WERI-Rb-1 (cell line): ENCODE results near the gene AHI1.

Experiments used
- DNase-seq: peaks from one replicate; pipeline ENCODE4 v3.0.0-alpha.2; 2020
- H3K27ac ChIP-seq: fragments of 250-450 bp; sonication (Bioruptor Pico); 2 replicates; pipeline ENCODE4 v1.5.1; 2020; ENCODE audit warnings: mild to moderate bottlenecking, moderate library complexity
- H3K27me3 ChIP-seq: fragments of 250-450 bp; sonication (Bioruptor Pico); 2 replicates; pipeline ENCODE4 v1.5.1; 2021; ENCODE audit warnings: mild to moderate bottlenecking, low read depth, moderate library complexity; ENCODE audit not compliant: insufficient read depth, severe bottlenecking
- H3K36me3 ChIP-seq: fragments of 250-450 bp; sonication (Bioruptor Pico); 2 replicates; pipeline ENCODE4 v1.5.1; 2020; ENCODE audit warnings: mild to moderate bottlenecking, moderate library complexity
- H3K4me3 ChIP-seq: 2 replicates; pipeline ENCODE4 v1.5.1; 2011; ENCODE audit warnings: low read depth, mild to moderate bottlenecking, control low read depth, low read length
- H3K9me3 ChIP-seq: fragments of 250-450 bp; sonication (Bioruptor Pico); 2 replicates; pipeline ENCODE4 v1.5.1; 2021; ENCODE audit warnings: mild to moderate bottlenecking, moderate library complexity; ENCODE audit not compliant: severe bottlenecking
- CTCF ChIP-seq: IDR thresholded peaks from 2 replicates; pipeline ENCODE4 v1.5.1; 2011; ENCODE audit warnings: low read depth, mild to moderate bottlenecking, control low read depth, inconsistent platforms, low read length

AHI1 gene

GRCh38 chr6:135439549-135439948 is 58.0 kb downstream of the AHI1 start:
- H3K27me3 ChIP-seq: no peaks in the 10 kb centered on the region
- H3K9me3 ChIP-seq: no peaks in the 10 kb centered on the region
- peaks cover 46% of the 10 kb centered on the region for H3K36me3 ChIP-seq
- DNase-seq: no peak
- no peak overlapping the region for H3K4me3 ChIP-seq
- H3K27ac ChIP-seq: no peak overlapping the region
- TF ChIP-seq CTCF: no peak

DNA sequence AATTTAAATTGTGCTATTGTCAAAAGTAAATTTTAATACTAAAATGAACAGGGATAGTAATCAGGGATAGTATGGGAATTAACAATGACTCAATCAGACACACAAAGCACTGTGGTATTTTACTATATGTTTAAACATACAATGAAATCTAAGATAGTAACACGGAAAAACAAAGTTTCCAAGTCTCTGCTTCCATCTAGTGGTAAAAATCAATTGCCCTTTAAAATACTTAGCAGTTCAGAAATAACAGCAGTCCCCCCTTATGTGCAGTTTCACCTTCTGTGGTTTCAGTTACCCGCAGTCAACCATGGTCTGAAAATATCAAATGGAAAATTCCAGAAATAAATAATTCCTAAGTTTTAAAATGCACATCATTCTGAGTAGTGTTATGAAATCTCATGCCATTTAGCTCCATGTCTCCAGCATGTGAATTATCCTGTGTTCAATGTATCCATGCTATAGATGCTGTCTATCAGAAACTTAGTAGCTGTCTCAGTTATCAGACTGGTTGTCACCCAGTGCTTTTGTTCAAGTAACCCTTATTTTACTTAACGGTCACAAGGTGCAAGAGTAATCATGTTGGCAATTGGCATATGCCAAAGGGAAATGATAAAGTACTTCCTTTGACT is 58.5 kb downstream of the AHI1 start:
- H3K36me3 ChIP-seq: peaks cover 43% of the 10 kb centered on the region

DNA sequence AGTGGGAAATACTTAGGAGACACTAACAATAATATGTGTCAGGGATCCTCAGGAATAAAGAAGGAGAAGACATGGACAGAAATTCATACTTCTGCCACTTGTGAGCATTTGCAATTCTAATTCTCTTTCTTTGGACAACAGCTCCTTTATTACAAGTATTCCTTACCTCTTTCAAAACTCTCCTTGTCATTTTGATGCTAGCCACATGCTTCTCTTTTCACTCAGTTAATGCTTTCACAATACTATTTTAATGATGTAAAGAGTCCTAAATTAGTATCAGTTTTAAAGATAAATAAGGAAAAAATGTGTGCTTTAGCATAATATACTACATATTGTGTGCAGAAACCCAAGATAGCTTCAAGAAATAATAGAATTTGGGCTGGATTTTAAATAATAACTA is 62.5 kb downstream of the AHI1 start:
- DNase-seq: no peak
- Histone ChIP-seq H3K27ac (no peak overlapping the region), H3K27me3 (no peaks in the 10 kb centered on the region), H3K9me3 (no peaks in the 10 kb centered on the region), H3K4me3 (no peak overlapping the region), H3K36me3 (peaks cover 37% of the 10 kb centered on the region)
- no peak for TF ChIP-seq CTCF

More for the DNA sequence above, 58.5 kb downstream of the AHI1 start:
- no peaks in the 10 kb centered on the region for H3K27me3 ChIP-seq
- no peak overlapping the region for H3K27ac ChIP-seq
- no peaks in the 10 kb centered on the region for H3K9me3 ChIP-seq
- DNase-seq: no peak
- no peak overlapping the region for H3K4me3 ChIP-seq
- 0 out of 2 replicates have a peak, but pooled peaks have one; percentile 2 for TF ChIP-seq CTCF

DNA sequence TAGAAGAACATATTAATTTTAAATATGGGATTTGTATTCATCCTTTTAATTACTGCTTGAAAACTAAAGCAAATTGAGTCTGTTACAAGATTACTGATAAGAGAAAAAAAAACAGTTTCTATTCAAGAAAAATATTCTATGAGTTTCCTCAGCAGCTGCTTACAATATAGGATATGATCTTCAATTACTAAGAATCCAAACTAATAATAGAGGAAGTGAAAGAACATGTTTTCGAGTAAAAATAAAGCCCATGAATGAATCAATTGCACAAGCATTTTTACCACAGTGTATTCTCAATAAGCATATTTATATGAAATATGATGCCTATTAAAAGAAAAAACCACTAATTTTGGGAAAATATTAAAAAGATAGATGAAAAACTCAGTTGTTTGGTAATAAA is 63.4 kb downstream of the AHI1 start:
- Histone ChIP-seq H3K36me3 (peaks cover 34% of the 10 kb centered on the region), H3K4me3 (no peak overlapping the region), H3K9me3 (no peaks in the 10 kb centered on the region), H3K27me3 (no peaks in the 10 kb centered on the region), H3K27ac (no peak overlapping the region)
- DNase-seq: no peak
- TF ChIP-seq CTCF: no peak

DNA sequence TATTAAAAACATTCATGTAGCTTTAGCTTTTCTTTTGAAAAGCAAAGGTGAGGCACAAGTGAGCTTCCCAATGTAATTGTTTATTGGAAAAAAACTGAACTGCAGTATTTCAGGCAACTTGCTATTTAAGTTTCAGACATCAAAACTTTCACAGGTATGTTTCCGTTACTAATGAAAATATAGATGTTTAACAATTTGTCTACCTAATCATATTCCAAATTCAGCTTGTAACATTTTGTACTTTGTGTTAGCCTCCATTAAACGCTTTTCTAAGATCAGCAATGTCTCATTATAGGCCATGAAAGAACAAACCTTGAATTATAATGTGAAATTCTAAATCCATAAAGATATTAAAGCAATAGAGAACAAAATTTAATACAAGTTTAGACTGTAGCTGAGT is 69.5 kb downstream of the AHI1 start:
- Histone ChIP-seq H3K9me3 (no peaks in the 10 kb centered on the region), H3K4me3 (no peak overlapping the region), H3K36me3 (peaks cover 10% of the 10 kb centered on the region), H3K27me3 (no peaks in the 10 kb centered on the region), H3K27ac (no peak overlapping the region)
- TF ChIP-seq CTCF: no peak
- no peak for DNase-seq

- no peak for TF ChIP-seq CTCF
- no peaks in the 10 kb centered on the region for H3K27me3 ChIP-seq
- H3K36me3 ChIP-seq: no peaks in the 10 kb centered on the region; the same call in none of the 2 replicates
- no peak overlapping the region for H3K27ac ChIP-seq
- no peaks in the 10 kb centered on the region for H3K9me3 ChIP-seq
- no peak overlapping the region for H3K4me3 ChIP-seq
- no peak for DNase-seq
These were observed 70.7 kb downstream of the AHI1 start for GRCh38 chr6:135426833-135427232.
